Adrenal gland (tissue), 5 donors: ENCODE data around the gene ADPRM.

ENCODE experiments used
- POLR2A ChIP-seq, 2 donors: fragments of 450-650 bp; IDR thresholded peaks; one replicate each; pipeline ENCODE4 v1.6.1; 2017; ENCODE audit warnings: antibody characterized with exemption in 2 of 2, mild to moderate bottlenecking in 2 of 2, moderate library complexity in 1 of 2
- TF ChIP-seq, protein P1 (sequence below), 6 experiments: fragments of 450-650 bp in 4 of 6; fragments of 200-600 bp in 2 of 6; sonication (generic) in 1 of 6; IDR thresholded peaks; 1 replicate in 5 of 6; 2 replicates in 1 of 6; pipeline versions ENCODE4 v1.5.1 to v1.8.0; 2016 to 2021; ENCODE audit warnings: antibody characterized with exemption in 6 of 6, mild to moderate bottlenecking in 2 of 6, moderate library complexity in 1 of 6
- donor health status: DM: no; HTN: no; CAD: no.

DNA sequence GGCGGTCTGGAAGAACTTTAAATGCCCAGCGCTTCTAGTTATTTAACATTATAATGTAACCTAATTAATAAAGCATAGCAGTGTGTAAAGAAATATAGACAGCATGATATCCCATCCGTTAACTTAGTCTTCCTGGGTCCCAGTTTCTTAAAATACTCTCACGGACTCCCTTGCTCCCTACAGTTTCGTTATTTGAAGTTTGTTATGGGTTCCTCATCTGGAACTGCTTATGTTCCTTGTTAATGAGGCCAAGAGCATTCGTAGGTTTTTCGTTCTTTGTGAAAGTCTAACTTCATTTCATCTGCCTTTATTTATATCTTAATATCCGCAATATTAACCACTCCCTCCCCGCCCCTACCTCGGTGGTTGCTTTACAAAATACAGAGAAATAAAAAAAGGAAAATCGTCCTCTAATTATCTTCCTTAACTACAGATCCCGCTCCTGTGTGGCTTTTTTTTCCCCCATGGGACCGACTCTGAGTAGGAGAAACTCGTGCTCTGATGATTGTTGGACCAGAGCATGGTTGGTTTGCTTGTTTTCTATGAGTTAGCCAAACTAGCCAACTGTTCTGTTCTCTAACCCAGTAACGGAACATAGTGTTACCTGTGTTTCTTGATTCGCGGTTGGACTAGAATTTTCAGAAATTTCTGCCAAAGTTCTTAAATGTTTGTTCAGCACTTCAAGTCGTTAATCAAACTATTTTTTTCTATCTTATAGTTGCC is 863 bp downstream of the ADPRM start:
- TF ChIP-seq, protein P1, sequence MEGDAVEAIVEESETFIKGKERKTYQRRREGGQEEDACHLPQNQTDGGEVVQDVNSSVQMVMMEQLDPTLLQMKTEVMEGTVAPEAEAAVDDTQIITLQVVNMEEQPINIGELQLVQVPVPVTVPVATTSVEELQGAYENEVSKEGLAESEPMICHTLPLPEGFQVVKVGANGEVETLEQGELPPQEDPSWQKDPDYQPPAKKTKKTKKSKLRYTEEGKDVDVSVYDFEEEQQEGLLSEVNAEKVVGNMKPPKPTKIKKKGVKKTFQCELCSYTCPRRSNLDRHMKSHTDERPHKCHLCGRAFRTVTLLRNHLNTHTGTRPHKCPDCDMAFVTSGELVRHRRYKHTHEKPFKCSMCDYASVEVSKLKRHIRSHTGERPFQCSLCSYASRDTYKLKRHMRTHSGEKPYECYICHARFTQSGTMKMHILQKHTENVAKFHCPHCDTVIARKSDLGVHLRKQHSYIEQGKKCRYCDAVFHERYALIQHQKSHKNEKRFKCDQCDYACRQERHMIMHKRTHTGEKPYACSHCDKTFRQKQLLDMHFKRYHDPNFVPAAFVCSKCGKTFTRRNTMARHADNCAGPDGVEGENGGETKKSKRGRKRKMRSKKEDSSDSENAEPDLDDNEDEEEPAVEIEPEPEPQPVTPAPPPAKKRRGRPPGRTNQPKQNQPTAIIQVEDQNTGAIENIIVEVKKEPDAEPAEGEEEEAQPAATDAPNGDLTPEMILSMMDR (IDR thresholded peaks at IDR 0.05), result no peak
- no peak for TF ChIP-seq POLR2A (IDR thresholded peaks at IDR 0.05)
